ENCODE results near the gene KLHL33.

The KLHL33 gene

DNA sequence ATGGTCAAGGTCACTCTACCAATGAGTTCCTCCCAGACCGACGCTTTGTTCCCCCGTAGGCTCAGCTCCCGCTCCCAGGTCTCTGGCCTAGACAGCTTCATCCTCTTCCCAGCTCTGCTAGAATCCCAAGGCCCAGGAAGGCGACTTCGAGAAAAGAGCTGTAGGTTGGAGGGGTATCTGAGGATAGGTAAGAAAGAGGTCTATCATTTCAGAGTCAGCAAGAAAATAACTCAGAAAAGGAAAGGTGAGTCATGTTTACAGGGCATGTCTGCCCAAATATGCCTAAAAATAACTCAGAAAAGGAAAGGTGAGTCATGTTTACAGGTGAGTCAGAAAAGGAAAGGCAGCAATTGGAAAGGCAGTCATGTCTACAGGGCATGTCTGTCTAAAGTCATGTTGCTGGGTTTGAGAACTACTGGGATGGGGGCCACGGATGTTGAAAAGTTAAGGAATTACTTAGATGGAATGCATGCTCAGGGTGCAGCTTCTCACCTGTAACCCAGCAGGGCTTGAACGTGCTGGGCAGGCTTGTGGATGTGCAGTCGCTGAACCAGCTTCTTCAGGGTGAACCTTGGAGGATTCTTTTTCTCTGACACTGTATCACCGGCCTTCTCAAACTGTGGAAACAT, 34.9 kb downstream of the KLHL33 start:
- no peak for TF ChIP-seq Cebpa-rat (IDR thresholded peaks at IDR 0.05)
- no peak overlapping the region for H3K4me2 ChIP-seq
- no peaks in the 10 kb centered on the region for H3K9me3 ChIP-seq
- peaks cover 8% of the 10 kb centered on the region; the same call in 1 of the 2 replicates for H4K20me1 ChIP-seq
- no peak overlapping the region for H3K27ac ChIP-seq
- peaks cover 98% of the 10 kb centered on the region for H3K36me3 ChIP-seq
- H3K27me3 ChIP-seq: no peaks in the 10 kb centered on the region
- H3K4me3 ChIP-seq: no peak overlapping the region
- no peaks in the 10 kb centered on the region for H3K4me1 ChIP-seq
- no peak overlapping the region for H3K9ac ChIP-seq

DNA sequence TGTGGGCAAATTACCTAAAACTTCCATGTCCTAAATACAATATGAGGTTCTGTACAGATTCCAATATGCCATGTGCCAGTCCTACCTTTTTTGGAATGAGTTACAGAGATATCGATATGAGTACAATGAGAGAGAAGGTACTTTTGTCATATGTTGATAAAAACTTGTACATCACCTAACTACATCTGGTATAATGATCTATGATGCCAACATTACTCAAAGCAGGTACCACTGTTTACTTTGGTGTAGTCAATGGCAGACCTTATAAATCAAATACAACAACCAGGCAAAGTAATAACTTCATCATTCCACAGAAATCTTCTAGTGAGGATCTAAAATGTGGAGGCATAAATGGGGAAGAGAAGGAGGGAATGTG, 35.4 kb downstream of the KLHL33 start:
- Histone ChIP-seq H3K4me2 (no peak overlapping the region), H3K4me3 (no peak overlapping the region), H3K36me3 (peaks cover 98% of the 10 kb centered on the region), H3K4me1 (no peaks in the 10 kb centered on the region), H3K9me3 (no peaks in the 10 kb centered on the region), H3K9ac (no peak overlapping the region), H4K20me1 (peaks cover 6% of the 10 kb centered on the region; the same call in 1 of the 2 replicates), H3K27ac (no peak overlapping the region), H3K27me3 (no peaks in the 10 kb centered on the region)
- TF ChIP-seq Cebpa-rat (IDR thresholded peaks at IDR 0.05): no peak

DNA sequence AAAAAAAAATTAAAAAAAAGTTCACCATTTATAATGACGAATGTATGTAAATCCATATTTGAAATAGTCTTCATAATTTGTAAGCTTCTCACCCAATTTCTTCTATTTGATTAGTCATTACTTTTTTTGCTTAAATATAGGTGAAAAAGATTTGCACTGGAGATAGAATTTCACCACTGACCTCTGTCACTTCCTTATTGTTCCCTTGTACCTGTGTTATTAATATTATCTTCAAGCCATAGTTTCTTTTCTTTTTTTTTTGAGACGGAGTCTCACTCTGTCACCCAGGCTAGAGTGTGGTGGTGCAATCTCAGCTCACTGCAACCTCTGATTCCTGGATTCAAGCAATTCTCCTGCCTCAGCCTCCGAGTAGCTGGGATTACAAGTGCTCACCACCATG, 38.5 kb downstream of the KLHL33 start:
- no peak for TF ChIP-seq Cebpa-rat (IDR thresholded peaks at IDR 0.05)
- H3K9me3 ChIP-seq: no peaks in the 10 kb centered on the region
- no peak overlapping the region for H3K27ac ChIP-seq
- no peak overlapping the region for H3K9ac ChIP-seq
- H3K36me3 ChIP-seq: peaks cover 96% of the 10 kb centered on the region
- 0 out of 2 replicates have a peak, but pooled peaks cover 5% of the 10 kb centered on the region for H4K20me1 ChIP-seq
- H3K4me1 ChIP-seq: no peaks in the 10 kb centered on the region
- H3K27me3 ChIP-seq: no peaks in the 10 kb centered on the region
- H3K4me3 ChIP-seq: no peak overlapping the region
- no peak overlapping the region for H3K4me2 ChIP-seq

DNA sequence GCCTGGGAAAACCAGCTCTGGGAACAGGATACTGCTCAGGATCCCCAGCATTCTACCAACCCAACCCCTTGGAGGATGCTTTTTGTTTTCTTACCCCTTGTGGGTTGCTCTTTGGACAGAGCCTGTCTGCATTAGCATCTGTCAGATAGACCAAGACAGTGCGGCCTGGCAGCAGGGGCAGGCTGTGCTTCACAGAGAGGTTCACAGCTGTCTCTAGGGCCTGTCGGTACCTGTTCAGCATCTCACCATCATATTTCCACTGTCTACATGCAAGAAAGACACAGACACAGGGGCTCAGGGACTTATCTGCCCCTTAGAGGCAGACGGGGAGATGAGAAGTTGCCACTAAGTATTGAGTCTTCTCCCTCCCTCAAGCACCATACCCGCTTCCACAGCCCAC, 44.5 kb downstream of the KLHL33 start:
- Histone ChIP-seq H3K36me3 (peaks cover 98% of the 10 kb centered on the region), H3K4me1 (no peaks in the 10 kb centered on the region), H3K27me3 (no peaks in the 10 kb centered on the region), H3K4me2 (no peak overlapping the region), H3K4me3 (no peak overlapping the region), H3K9me3 (no peaks in the 10 kb centered on the region), H4K20me1 (peaks cover 5% of the 10 kb centered on the region; the same call in 1 of the 2 replicates), H3K9ac (no peak overlapping the region), H3K27ac (no peak overlapping the region)
- TF ChIP-seq Cebpa-rat (IDR thresholded peaks at IDR 0.05): no peak

DNA sequence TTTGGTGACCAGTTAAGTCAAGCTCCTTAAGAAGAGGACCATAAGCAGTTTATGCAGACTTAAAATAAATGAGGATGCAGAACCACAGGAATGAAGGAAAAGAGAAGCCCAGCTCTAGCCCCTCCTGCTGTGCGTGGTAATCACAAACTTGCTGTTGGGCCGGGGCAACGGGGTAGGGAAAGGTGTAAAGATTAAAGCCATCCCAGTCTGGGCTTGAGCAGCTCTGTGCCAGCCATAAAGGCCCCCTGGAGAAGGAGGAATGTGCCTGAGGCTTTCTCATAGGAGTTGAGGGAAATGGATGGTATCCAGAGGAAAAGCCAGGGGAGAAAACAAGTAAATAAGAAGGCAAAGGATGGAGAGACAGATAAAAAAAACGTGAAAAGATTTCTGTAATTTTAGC, 47.8 kb downstream of the KLHL33 start:
- H3K4me3 ChIP-seq: no peak overlapping the region
- no peak for TF ChIP-seq Cebpa-rat (IDR thresholded peaks at IDR 0.05)
- no peaks in the 10 kb centered on the region for H3K9me3 ChIP-seq
- H3K9ac ChIP-seq: no peak overlapping the region
- H3K4me1 ChIP-seq: no peaks in the 10 kb centered on the region
- H3K36me3 ChIP-seq: peaks cover 99% of the 10 kb centered on the region
- H4K20me1 ChIP-seq: no peaks in the 10 kb centered on the region; the same call in 1 of the 2 replicates
- H3K27me3 ChIP-seq: no peaks in the 10 kb centered on the region
- no peak overlapping the region for H3K4me2 ChIP-seq
- H3K27ac ChIP-seq: no peak overlapping the region

DNA sequence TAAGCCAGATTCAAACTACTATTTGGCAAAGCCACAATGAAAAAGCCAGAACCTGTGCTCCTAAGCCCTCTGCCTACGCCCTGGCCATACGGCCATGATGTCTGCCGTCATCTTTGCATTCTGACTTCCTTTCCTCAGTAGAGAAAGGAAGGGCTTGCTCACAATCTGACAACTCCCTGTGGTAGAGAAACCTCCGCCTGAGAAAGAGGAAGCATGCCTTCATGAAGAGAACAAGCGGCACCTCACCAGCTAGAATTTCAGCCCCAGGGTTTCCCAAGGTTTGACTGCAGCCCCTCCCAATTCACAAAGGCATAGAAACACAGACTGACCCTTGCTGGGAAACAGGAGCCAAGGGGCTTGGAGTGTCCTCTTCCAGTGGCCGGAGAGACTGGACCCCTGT, 48.4 kb downstream of the KLHL33 start:
- peaks cover 4% of the 10 kb centered on the region; the same call in 1 of the 2 replicates for H4K20me1 ChIP-seq
- H3K27ac ChIP-seq: no peak overlapping the region

DNA sequence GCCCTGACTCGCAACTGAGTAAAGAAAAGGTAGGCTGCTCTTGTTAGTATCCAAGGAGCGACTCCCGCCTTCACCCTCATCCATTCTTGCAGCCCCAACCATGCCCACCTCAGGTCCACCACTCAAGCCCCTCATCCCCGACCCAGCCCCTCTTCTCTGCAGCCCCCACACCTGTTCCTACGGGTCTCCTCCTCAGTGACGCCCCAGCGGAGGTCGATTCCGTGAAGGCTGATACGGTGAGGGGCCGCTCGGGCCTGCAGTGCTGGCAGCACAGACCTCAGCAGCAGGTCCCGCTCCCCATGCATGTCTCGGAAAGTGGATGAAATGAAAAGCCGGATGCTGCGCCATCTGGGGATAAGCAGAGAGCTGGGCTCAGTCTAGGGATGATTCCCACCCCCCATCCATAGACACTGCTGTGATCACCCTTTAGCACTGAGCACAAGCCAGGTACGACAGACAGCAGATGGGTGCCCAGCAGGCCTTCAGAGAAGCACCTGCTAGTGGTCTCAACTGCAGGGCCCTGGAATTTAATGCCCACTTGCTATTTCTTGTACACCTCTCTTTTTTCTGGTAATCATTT, 49.6 kb downstream of the KLHL33 start:
- no peak for TF ChIP-seq Cebpa-rat (IDR thresholded peaks at IDR 0.05)
- Histone ChIP-seq H3K27ac (no peak overlapping the region), H3K4me3 (no peak overlapping the region), H3K4me2 (no peak overlapping the region), H3K4me1 (no peaks in the 10 kb centered on the region), H3K36me3 (peaks cover 99% of the 10 kb centered on the region), H3K9ac (no peak overlapping the region), H4K20me1 (peaks cover 4% of the 10 kb centered on the region; the same call in 1 of the 2 replicates), H3K27me3 (no peaks in the 10 kb centered on the region), H3K9me3 (no peaks in the 10 kb centered on the region)

More for the DNA sequence above, 48.4 kb downstream of the KLHL33 start:
- TF ChIP-seq Cebpa-rat (IDR thresholded peaks at IDR 0.05): no peak
- no peak overlapping the region for H3K4me3 ChIP-seq
- no peaks in the 10 kb centered on the region for H3K4me1 ChIP-seq
- H3K9ac ChIP-seq: no peak overlapping the region
- no peaks in the 10 kb centered on the region for H3K9me3 ChIP-seq
- no peaks in the 10 kb centered on the region for H3K27me3 ChIP-seq
- no peak overlapping the region for H3K4me2 ChIP-seq
- peaks cover 99% of the 10 kb centered on the region for H3K36me3 ChIP-seq

DNA sequence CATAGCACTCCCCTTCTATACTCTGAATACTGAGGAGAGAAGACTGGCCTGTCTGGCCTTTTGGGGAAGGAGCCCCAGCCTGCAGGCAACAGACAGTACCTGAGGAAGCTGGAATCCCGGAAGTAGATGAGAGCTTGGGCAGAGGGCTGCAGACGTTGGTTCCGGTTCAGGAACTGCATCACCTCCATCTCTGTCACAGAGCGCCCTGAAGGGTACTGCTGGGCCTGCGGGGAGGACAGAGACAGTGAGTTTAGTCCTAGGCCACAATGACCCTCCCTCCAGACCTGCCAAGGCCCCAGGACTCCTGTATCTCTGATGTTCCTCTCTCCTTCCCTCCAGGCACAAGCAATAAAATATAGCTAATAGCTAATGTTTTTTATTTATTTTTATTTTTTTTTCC, 51.1 kb downstream of the KLHL33 start:
- Histone ChIP-seq H3K36me3 (peaks cover 99% of the 10 kb centered on the region), H4K20me1 (peaks cover 4% of the 10 kb centered on the region; the same call in 1 of the 2 replicates), H3K9me3 (no peaks in the 10 kb centered on the region), H3K4me1 (no peaks in the 10 kb centered on the region), H3K27me3 (no peaks in the 10 kb centered on the region), H3K4me2 (no peak overlapping the region), H3K4me3 (no peak overlapping the region), H3K27ac (no peak overlapping the region), H3K9ac (no peak overlapping the region)
- TF ChIP-seq Cebpa-rat (IDR thresholded peaks at IDR 0.05): no peak

DNA sequence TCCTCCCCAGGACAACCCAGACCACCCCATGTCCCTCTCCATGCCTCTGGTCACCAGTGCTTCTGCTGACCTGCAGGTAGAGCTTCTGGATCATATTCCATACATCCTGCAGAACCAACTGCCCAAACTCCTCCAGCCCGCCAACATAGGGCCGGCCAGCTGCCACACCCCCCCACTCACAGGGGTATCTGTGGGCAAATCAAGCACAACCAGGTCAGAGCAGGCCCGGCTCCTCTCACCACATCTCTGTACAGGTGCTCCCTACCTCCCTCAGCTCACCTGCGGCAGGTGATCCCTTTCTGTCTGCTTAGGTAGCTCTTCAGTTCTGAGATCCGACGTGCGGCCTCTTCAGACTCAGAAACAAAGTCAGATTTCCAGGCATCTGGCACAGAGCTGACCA, 51.6 kb downstream of the KLHL33 start:
- peaks cover 99% of the 10 kb centered on the region for H3K36me3 ChIP-seq
- H3K4me2 ChIP-seq: no peak overlapping the region
- H4K20me1 ChIP-seq: peaks cover 4% of the 10 kb centered on the region; the same call in 1 of the 2 replicates
- H3K9ac ChIP-seq: no peak overlapping the region
- H3K4me1 ChIP-seq: no peaks in the 10 kb centered on the region
- H3K27ac ChIP-seq: no peak overlapping the region
- H3K4me3 ChIP-seq: no peak overlapping the region
- H3K27me3 ChIP-seq: no peaks in the 10 kb centered on the region
- H3K9me3 ChIP-seq: no peaks in the 10 kb centered on the region
- TF ChIP-seq Cebpa-rat (IDR thresholded peaks at IDR 0.05): no peak

DNA sequence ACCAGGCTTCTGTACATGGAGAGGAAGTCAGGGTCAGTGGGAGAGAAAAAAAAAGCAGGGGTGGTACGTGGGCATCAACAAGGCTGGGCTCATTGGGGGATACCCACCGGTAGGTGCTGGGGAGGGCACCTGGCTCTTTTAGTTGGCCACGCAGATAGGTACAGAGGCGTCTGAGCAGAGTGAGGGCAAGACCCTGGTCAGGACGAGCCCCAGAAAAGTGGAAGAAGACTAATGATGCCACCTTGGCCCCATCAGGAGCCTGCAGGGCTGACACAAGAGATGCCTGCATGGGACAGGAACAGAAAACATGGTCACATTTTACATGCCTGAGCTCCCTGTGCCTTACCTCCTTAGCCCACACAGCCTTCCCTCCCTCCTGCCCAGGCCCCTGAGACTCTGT, 52.3 kb downstream of the KLHL33 start:
- Histone ChIP-seq H3K4me1 (no peaks in the 10 kb centered on the region), H3K4me2 (no peak overlapping the region), H3K27ac (no peak overlapping the region), H3K4me3 (no peak overlapping the region), H3K36me3 (peaks cover 99% of the 10 kb centered on the region), H4K20me1 (0 out of 2 replicates have a peak, but pooled peaks cover 4% of the 10 kb centered on the region), H3K27me3 (no peaks in the 10 kb centered on the region), H3K9ac (no peak overlapping the region), H3K9me3 (no peaks in the 10 kb centered on the region)
- TF ChIP-seq Cebpa-rat (IDR thresholded peaks at IDR 0.05): no peak

All from BLaER1 (cell line).